NCI-H1436 treated with DMSO at 0.1 percent for 48 hours (cell line): ENCODE data around the gene PCNX2.
A peak's percentile ranks its signal among the peaks of the same experiment; 100 is the strongest.

Experiments
- DNase-seq: peaks from one replicate; lab custom pipeline; 2025; lab: John Stamatoyannopoulos, UW

PCNX2 gene

DNA sequence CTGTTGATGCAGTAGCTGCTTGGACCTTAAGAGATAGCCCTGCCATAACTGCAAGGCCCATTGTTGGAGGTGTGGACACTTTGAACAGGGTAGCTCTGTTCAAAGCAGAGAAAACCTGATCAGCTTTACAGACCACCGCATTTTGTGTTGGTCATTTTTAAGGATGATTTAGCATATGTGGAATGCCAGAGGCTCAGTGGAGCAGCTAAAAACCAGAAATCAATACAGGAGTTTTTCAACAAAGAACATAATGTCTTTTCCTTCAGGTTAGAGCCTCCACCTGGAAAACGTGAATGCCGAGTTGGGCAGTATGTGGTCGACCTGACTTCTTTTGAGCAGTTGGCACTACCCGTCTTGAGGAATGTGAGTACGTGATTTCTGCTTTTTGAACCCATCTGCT lies 339.4 kb downstream of the PCNX2 start:
- DNase-seq: no peak

DNA sequence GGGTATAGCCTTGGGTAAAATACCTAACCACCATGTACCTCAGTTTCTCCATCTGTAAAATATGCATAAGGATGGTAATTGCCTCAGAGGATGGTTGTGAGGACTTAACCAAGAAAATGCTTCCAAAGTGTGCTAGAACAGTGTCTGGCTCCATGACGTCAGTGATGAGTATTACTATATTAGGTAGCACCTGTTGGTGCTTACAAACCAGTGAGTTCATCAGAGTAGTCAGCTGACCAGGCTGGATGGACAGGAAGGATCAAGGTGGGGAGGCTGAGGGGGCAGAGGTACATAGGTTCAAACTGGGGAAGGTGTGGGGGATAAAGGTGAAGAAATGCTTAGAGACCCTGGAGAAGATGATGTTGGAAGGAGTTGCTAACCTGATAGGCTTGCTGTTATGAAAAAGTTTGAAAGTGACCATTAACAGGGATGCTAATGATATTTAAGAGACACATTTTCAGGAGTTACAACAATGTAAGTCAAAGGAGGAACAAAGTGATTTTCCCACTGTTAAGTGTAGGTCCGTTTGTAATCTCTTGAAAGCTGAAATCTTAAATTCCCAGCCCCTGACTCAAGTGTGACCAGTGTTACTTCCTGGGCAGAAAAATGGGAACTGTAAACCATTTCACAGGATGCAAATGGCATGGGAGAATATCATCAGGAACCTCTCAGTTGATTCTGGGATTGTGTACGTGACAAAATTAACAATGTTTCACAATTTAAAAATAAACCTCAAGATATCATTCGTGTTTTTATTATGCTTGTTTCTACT lies 340.7 kb downstream of the PCNX2 start:
- no peak for DNase-seq

DNA sequence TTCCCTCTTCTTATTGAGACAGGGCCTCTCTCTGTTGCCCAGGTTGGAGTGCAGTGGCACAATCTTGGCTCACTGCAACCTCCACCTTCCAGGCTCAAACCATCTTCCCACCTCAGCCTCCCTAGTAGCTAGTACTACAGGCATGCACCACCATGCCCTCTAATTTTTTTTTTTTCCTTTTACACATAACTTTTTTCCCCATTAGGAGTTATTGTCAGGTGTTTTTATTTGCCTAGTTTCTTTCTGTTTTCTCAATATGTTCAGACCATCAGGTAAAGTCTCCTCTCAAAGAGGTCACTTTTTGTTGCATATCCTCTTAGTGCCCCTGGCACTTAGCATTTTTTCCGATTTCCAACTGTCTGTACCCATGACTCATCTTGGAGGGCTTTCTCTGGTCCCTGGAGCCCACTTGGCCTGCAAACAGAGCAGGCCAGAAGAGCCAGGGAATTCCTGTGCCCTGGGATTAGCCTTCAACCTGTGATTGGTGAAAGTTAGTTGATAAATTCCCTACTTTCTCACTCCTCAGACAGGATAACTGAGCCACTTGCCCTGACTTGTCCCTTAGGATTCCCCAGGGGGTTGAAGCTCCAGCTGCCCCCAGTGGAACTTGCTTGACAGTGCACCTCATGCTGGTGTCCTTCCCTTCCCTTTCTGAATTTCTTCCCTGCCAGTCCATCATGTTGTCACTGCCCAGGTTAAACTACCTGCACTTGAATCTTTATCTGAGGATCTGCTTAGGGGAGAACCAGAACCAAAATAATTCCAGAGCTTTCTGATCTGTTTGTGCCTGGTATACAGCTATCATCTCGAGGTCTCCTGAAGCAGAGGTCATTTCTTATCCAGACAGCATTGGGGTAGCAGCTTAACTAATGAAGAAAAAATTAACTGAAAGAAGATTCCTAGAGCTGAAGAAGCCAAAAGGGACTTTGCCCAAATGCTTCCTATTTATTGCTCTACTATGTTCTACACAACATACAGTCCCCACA lies 342.7 kb downstream of the PCNX2 start:
- DNase-seq: peak; percentile 5

DNA sequence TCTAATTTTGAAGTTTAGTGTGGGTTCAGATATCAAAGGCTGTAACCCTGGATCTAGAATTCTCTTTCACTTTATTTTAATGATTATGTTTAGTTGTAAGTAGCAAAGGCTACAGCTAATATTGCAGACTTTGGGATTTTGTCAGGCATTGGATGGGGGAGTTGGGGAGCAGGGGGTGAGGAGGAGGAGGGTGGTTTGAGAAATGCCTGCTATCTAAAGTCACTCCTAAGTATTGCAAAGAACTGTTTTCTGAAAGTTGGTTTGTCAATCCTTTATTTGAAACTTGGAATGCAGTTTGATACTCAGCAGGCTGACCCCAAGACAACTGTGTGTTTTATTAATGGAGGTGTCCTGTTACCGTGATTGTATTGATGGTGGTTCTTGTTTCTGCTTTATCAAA lies 343.9 kb downstream of the PCNX2 start:
- DNase-seq: no peak

DNA sequence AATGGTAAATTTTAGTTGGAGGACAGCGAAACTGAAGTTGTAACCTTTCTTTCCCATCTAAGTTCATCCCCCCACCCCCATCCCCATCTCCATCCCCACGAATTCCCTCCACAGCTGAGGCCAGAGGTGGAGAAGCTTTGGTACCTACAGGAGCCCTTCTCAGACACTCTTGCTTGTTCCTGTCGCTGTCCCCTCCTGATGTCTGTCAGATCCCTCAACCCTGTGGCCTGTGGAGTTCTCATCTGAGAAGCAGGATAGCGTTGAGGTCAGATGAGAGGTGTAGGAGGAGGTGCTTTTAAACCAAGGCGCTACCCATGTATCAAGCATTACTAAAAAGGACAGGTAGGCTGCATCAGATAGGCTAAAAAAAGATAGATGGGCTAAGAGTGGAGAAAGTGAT lies 344.3 kb downstream of the PCNX2 start:
- DNase-seq: no peak

DNA sequence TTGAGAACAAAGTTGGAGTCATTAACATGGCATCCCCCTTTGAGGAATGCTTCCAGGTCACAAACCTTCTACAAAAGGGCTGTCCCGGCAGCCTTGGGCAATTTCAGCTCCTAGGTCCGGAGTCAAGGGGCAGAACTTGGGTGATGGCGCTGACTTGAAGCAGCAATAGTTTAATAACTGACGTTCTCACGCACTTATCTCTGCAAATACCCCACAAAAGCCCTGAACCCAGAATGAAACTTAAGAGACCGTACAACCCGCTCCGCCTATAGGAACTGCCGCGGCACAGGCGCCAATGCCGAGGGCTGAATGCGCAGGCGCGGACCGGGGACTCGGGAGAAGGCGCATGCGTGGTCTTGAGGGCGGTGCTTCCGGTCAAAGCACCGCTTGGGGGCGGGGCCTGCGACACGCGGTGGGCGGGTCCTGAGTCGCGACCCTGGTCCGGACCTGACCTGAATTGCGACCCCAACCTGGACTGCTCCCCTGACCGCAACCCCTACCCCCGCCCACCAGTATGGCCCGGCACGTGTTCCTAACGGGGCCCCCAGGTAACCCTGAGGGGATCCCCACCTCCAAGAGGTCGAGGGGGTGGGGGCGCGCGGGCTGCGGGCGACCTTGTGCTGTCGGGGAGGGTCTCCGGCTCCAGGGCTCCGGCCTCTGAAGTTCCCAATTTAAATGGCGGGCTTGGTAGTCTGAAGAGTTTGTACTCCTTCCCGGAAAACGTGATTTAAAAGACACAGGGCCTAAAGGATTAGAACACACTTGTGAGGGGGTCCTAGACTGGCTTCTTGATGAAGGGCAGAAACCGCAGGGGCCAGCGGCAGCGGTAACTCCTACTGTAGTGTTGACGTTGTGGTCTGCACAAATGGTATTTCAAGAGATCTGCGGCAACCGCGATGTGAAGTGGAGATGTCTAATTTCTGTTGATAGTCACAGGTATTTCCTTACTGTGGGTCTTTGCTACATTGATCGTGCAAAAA lies 345.0 kb downstream of the PCNX2 start, which contains the start of gene NTPCR:
Gene NTPCR, plus strand, starts transcription at position 415 of the 980 bp plus-strand sequence. Its CDS starts 100 bp downstream, at position 515.
- peak; percentile 78 for DNase-seq

DNA sequence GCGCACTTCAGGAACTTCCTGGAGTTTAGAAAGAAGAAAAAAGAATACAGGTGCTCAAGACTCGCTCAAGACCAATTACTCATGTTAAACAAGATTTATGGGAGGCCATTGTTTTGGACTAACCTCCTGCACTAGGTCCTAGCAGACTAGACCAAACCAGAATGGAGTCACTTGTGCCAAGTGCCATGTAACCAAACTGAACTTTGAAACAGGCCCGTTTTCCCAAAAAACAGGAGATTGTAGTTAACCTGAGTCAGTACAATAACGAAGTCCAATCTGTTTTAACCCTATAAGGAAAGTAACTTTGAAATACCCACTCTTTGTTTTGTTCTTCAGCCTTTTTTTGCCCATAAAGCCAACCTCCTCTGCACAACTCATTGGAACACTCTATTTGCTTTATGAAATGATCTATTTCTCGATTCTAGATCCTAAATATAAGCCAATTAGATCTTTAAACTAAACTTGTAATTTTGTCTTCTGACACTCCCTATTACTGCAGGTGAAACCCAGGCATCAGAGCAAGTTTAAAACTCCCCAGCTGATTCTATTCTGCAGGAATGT lies 345.8 kb downstream of the PCNX2 start:
- no peak for DNase-seq

DNA sequence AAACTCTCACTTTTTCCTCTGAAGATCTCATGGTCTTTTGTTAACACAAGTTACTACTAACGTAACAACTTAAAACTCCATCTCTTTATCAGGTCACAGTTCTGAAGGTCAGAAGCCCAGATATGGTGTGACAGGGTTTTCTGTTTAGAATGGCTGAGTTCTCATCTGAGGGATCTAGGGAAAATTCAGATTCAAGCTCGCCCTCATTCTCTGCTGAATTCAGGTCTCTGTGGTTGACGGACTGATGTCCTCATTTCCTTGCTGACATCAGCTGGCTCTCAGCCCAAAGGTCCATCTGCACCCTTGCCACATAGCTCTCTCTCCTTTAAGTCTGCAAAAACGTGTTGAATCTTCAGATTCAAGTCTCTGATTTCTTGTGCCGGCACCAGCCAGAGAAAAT lies 351.2 kb downstream of the PCNX2 start:
- no peak for DNase-seq

DNA sequence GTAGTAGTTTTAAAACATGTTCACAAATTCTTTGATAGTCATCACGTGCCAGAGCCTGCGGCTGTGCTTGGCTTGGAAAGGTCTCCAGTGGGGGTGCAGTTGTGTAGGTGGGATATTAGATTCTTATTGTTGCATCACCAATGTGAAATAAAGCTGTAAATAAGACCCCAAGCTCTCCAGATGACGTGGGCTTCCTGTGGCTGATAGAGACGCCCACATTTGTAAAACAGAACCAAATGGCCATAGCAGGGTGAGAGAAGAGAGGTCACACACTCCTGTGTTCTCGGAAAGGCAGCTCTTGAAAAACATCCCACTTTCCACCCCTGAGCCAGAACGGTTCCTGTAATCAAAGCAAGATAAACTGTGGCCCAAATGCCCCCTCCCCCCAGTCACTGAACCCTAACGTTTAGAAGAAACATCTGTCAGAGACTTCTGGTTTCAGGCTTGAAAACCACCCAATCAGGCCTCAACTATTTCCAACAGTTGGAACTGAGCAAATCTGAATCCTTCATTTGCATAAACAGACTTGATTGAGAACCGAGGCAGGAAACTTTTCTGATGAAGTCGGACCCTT lies 351.8 kb downstream of the PCNX2 start:
- DNase-seq: no peak

DNA sequence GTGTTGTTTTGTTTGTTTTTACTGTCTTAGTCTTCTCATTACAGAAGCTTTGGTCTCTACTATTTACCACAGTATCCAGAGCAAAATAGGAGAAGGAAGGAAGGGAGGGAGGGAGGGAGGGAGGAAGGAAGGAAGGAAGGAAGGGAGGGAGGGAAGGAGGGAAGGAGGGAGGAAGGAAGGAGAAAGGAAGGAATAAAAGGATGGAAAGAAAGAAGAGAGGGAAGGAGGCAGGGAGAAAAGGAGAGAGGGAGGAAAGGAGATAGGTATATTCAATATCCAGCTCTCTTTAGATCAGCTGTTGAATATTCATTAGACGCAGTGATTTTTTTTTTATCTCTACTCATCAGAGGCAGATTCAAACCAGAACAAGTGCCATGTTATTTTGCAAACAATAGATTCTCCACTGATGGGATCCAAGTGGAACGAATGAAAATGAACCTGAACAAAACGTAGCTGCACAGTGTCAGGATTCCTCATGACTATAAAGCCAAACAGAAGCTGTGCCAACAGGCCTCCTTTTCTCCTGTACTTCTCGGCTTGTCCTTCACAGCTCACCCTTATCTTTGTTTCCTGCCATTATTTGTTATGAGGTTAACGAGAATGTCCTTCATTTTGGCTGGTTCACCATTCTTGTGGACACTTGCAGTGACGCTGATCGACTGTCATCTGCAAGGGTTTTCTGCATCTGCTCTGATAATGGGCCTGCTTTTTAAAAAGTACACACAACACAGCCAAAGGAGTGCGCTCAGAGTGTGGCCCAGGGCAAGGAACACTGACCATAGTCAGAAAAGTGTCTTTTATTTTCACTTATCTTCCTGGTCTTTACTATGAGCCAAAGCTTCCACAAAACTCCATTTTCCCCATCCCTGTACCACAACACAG lies 352.9 kb downstream of the PCNX2 start:
- DNase-seq: no peak

DNA sequence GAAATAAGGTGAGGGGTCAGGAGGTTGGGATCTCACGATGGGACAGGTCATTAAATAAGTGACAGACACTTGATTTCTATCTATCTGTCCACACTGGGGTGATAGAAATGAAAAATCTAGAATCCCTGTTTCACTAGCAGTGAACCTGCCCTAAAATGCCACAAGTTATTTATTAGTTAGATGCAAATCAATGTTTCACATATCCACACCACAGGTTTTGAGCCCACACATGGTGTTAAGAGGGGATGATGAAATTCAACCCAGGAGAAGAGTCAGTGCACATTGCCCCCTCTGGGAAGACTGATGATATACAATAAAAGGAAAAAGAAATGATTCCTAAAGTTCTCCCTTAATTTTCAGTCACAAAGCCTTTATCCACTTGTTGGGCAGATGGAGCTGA lies 355.3 kb downstream of the PCNX2 start:
- no peak for DNase-seq

DNA sequence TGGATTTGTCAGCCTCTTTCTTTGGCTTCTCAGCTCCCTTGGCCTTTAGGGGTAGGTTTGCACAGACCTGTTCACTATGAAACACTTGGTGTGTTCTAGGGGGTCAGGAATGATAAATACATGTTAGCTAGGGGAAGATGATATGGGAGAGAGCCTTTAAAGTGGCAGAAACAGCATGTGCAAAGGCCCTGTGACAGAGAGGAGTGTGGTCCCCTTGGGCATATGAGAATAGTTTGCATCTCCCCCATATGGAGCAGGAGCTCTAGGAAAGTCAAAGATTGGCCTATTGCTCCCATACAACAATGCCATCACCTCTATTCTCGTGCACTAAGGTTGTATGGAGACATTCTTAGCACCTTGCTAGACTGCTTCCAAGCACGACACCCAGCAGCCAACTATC lies 355.8 kb downstream of the PCNX2 start:
- DNase-seq: no peak

DNA sequence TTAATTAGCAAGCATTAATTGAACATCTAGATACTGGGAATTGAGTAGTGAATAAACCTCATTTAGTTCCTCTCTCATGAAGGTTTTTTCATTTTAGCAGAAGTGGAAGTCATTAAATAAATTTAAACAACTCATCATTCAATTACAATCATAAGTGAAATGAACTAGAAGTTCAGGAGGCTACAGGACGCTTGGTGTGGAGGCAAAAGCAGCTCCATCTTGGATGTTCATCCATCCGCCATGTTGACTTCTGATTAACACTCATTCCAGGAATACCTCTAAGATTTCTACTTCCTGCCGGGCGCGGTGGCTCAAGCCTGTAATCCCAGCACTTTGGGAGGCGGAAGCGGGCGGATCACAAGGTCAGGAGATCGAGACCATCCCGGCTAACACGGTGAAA lies 356.6 kb downstream of the PCNX2 start:
- no peak for DNase-seq

DNA sequence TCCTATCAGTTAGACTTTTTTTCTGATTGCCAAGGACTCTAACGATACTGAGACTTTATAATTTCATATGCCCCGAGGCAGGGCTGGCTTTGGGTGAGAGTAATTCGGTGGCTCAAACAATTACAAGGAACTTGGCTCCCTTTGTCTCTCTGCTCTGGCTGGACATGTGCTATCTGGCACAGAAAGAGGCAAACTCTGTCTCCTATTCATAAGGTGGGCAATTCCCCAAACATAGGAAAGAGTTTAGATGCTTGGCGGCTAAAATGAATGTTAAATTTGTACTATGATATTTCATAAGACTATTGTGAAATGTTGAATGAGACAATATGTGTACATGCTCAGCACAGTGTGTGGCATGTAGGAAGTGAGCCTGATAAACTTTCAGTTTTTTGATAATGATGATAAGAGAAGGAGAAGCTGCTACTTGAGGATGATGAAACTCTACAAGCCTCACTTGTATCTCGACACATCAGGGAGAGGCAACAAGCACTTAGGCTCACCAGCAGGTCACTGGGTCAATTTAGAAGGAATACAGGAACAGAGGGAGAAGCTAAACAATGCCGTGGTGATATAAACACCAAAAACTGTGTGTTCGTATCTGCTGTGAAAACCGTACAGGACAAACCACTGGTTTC lies 357.7 kb downstream of the PCNX2 start:
- no peak for DNase-seq

DNA sequence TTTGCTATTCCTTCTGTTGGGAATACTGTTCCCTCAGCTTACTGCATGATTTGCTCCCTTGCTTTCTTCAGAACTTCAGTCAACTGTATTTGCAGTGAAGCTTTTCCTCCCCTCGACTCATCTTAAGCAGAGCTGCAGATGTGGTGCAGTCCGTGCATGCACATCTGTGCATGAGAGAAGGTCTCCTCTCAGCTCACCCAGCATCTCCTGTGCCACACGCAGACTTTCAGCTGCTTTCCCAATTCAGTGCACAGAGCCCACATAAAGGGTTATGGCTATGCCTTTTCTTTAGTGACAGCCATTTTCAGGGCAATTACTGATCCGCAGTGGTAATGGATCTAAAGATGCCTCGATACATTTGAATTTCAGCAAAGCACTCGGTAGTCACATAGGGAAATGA lies 358.6 kb downstream of the PCNX2 start:
- DNase-seq: no peak
